ENCODE data around the gene LRRC1. TPM values are rescaled to one million over a fixed set of nuclear protein-coding genes. Genes with fewer than 3 reads are reported as not detected.

Gene LRRC1
- total and polyA plus RNA-seq, 2 experiments from 2014 or later: 11.3 to 16.6 TPM

DNA sequence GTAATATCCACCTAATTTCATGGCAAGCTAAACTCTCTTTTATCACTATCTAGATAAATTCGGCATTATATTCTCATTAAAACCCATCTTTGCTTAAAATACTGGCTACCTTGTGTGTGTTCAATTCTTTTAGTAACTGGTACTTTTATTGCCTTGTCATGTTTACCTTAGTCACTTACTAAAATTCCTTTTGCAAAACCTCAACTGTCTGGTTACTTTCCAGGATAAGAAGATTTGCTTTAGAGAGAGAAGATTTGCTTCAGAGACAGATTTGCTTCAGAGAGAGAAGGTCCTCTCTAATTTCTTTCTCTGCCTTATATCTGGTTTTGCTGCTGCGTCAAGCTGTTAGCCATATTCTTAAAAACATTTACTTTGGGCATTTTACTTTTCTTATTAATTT, 164.9 kb downstream of the LRRC1 start (continued):
- TF ChIP-seq POLR2AphosphoS5 (IDR thresholded peaks at IDR 0.05; ENCODE audit: low read depth) (no peak), CREB1 (CRISPR knock-in tag; IDR thresholded peaks at IDR 0.05; ENCODE audit: low read depth) (no peak), ZNF462 (CRISPR knock-in tag; IDR thresholded peaks at IDR 0.05) (no peak), ZNF114 (CRISPR knock-in tag; IDR thresholded peaks at IDR 0.05) (no peak), STAT1 (IDR thresholded peaks at IDR 0.05; ENCODE audit: unreplicated experiment) (no peak), ZNF331 (CRISPR knock-in tag; IDR thresholded peaks at IDR 0.05; ENCODE audit: low read depth) (no peak), NANOG (IDR thresholded peaks at IDR 0.05; ENCODE audit: borderline replicate concordance) (no peak)

DNA sequence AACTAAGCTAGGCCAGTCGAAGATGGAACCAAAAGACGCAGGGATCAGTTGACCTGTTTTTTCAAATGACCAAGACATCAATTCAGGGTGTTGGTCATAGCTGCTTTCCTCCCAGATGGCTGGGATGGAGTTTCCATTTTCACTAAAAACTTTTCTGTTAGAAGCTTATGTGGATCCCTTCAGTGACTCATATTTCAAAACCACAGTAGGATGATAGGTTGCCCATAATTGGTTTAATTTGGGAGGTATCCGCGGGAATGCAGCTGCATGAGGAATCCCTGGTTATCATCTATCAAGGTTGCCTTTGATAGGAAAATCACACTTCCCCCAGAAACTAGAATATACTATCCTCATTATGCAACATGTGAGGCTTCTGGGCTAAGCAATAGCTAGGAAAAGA, 165.5 kb downstream of the LRRC1 start:
- peaks cover 4% of the 10 kb centered on the region for H3K27me3 Mint-ChIP-seq (ENCODE audit: insufficient read depth, low read depth, poor library complexity)
- H4K20me1 ChIP-seq (replicated peaks; ENCODE audit: insufficient read depth): no peaks in the 10 kb centered on the region
- no peak overlapping the region for H3K27ac ChIP-seq (ENCODE audit: low read depth)
- H3K36me3 ChIP-seq (ENCODE audit: insufficient read depth): no peaks in the 10 kb centered on the region
- no peaks in the 10 kb centered on the region for H3K9me2 ChIP-seq (ENCODE audit: insufficient read depth)
- no peaks in the 10 kb centered on the region for H3K36me3 Mint-ChIP-seq (ENCODE audit: low read depth)
- H2AFZ ChIP-seq: no peak overlapping the region
- no peak overlapping the region for H3K4me2 ChIP-seq
- no peak overlapping the region for H3K27ac Mint-ChIP-seq
- ATAC-seq (no peak), DNase-seq (ENCODE audit: low spot score) (no peak)
- H3K4me3 ChIP-seq: no peak overlapping the region
- H3K9me3 Mint-ChIP-seq: no peaks in the 10 kb centered on the region; the same call in 2 of the 3 replicates
- no peaks in the 10 kb centered on the region for H3K4me1 ChIP-seq (ENCODE audit: insufficient read depth)
- peaks cover 15% of the 10 kb centered on the region for H3K4me1 Mint-ChIP-seq
- H3F3A ChIP-seq (replicated peaks; ENCODE audit: low read depth): no peaks in the 10 kb centered on the region
- H3K4me3 Mint-ChIP-seq: no peak overlapping the region
- H3K79me2 ChIP-seq (replicated peaks; ENCODE audit: insufficient read depth): no peaks in the 10 kb centered on the region
- no peaks in the 10 kb centered on the region for H3K27me3 ChIP-seq (ENCODE audit: insufficient read depth)
- TF ChIP-seq EZH2phosphoT487 (IDR thresholded peaks at IDR 0.05; ENCODE audit: unreplicated experiment) (no peak), CREB1 (CRISPR knock-in tag; IDR thresholded peaks at IDR 0.05; ENCODE audit: low read depth) (no peak), NANOG (IDR thresholded peaks at IDR 0.05; ENCODE audit: borderline replicate concordance) (no peak), ZNF331 (CRISPR knock-in tag; IDR thresholded peaks at IDR 0.05; ENCODE audit: low read depth) (no peak), EZH2 (IDR thresholded peaks at IDR 0.05; ENCODE audit: low read depth, unreplicated experiment) (no peak), REST (IDR thresholded peaks at IDR 0.05; ENCODE audit: unreplicated experiment) (no peak), STAT1 (IDR thresholded peaks at IDR 0.05; ENCODE audit: unreplicated experiment) (no peak), ETS1 (IDR thresholded peaks at IDR 0.05) (no peak), JUNB (IDR thresholded peaks at IDR 0.05; ENCODE audit: unreplicated experiment) (no peak), ZNF114 (CRISPR knock-in tag; IDR thresholded peaks at IDR 0.05) (no peak)
- TF ChIP-seq, protein P1, sequence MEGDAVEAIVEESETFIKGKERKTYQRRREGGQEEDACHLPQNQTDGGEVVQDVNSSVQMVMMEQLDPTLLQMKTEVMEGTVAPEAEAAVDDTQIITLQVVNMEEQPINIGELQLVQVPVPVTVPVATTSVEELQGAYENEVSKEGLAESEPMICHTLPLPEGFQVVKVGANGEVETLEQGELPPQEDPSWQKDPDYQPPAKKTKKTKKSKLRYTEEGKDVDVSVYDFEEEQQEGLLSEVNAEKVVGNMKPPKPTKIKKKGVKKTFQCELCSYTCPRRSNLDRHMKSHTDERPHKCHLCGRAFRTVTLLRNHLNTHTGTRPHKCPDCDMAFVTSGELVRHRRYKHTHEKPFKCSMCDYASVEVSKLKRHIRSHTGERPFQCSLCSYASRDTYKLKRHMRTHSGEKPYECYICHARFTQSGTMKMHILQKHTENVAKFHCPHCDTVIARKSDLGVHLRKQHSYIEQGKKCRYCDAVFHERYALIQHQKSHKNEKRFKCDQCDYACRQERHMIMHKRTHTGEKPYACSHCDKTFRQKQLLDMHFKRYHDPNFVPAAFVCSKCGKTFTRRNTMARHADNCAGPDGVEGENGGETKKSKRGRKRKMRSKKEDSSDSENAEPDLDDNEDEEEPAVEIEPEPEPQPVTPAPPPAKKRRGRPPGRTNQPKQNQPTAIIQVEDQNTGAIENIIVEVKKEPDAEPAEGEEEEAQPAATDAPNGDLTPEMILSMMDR (conservative IDR thresholded peaks at IDR 0.05; ENCODE audit: low read depth in 2 of 2): no peak
